HG03025 (cell line): ENCODE measurements around the gene CHST11.
A peak's percentile ranks its signal among the peaks of the same experiment; 100 is the strongest.
"Not testable (repeated sequence)": the region's sequence is repeated elsewhere in the genome, so short reads cannot be mapped to it uniquely, and the experiment has no call there.

Source experiments
- ATAC-seq: cut with Tn5 transposase; IDR thresholded peaks from one replicate; pipeline ENCODE4 v1.9.1; 2021; ENCODE audit warnings: mild to moderate bottlenecking, moderate library complexity; ENCODE audit not compliant: unreplicated experiment, low FRiP score

The CHST11 gene

DNA sequence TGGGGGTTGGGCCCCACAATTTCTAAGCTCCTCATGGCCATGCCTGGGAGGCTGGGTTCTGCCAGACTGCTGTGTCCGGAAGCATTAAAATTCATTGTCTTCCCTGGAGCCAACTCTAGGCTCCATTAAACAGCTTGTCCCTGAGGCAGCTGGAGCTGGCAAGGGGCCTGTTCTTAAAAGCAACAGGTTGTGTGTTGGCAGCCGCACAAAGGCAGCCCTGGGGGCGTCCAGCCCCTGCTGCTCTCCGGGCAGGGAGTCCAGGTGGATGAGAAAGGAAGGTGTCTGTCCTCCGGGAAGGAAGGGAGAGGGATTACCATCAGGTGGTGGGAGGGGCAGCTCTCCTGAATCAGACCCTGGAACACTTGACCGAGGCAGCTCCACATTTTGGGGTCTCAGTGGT, 98.9 kb downstream of the CHST11 start:
- no peak for ATAC-seq

DNA sequence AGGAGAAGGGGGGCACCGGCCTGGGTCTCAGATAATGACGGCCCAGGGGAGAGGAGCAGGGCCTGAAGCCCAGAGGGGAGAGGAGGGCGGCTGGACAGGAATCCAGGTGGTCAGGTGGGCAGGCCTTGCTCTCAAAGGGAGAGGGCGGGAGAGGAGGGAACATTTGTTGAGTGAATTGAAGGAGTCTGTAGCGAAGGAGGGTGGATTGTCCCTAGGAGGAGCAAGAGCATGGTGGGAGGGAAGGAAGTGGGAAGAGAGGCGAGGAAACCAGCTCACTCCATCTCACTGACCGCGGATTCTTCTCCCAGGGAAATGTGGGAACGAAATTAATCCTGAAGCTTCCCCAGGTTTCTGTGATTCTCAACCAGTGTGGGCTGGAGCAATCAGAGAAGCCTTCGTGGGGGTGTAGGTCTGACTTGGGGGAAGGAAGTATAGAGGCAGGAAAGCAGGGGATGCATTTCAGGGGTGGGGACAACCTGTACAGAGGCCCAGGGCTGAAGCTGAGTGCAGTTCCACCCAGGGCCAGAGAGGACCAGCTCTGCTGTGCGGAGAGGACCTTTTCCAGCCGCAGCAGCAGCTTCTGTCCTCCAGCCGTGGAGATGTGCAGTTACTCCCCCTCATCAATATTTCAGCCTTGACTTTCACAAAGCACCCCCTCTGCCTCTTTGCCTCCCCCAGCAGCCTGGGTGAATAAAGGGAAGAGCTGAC, 100.9 kb downstream of the CHST11 start:
- ATAC-seq: no peak

DNA sequence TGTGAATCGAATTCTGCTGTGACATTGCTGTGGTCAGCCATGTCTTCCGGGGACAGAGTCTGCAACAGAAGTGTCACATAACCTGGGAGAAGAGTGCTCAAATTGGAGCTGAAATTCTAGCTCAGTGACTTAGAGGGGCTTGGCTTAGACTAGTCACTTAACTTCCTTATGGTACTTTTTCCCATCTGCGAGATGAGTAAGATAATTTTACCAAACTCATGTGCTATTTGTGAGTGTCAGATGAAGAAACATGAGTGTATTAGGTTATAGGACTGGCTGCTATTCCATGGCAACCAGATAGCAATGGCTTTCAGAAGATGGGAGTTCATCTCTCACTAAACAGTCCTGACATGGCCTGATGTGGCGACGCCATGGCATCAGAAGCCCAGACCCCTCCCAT, 104.1 kb downstream of the CHST11 start:
- ATAC-seq: no peak

DNA sequence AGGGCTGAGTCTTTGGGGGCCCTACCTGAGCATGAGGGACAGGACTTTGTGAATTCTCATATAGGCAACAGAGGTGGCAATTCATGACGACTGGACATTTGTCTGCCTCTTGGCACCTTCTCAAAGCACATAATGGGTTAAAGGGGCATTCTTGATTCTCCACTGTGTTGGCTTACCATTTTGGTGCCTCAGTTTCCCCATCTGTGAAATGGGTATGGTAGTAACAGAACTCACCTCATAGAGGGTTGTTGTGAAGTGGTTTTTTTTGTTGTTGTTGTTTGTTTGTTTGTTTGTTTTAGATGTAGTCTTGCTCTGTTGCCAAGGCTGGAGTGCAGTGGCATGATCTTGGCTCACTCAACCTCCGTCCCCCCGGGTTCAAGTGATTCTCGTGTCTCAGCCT, 106.0 kb downstream of the CHST11 start:
- no peak for ATAC-seq

DNA sequence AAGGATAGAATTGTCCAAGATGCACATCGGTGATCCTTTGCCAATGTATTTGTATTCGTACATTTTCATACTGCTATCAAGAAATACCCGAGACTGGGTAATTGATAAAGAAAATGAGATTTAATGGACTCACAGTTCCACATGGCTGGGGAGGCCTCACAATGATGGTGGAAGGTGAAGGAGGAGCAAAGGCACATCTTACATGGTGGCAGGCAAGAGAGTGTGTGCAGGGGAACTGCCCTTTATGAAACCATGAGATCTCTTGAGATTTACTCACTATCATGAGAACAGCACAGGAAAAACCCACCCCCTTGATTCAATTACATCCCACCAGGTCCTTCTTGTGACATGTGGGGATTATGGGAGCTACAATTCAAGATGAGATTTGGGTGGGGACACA, 107.9 kb downstream of the CHST11 start:
- not testable (repeated sequence) for ATAC-seq

DNA sequence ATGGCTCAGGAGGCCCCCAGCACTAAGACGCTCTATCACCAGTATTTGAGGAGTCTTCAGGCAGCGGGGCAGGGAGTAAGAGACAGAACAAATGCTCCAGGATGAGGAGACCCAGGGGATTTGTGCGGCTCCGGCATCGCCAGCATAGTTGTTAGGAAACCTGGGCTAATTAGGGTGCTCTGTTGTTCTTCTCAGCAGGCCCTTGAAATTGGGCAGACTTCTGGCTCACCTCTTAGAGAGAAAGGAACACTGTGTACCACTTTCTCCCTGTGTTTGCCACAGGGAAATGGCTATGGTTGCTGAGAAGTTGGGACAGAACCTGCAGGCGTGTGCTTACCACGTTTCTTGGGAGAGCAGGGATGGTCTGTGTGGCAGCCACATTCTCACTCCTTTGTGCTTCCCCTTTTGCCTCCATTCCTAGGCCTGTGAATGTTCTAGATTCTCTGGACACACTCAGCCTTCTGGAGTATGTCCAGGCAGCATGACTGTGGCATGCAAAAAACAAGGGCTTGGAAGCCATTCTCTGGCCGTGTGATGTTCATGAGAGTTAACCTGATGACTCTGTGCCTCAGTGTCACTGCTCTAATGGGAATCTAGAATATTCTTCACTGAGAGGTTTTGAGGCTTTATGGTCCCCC, 109.0 kb downstream of the CHST11 start:
- ATAC-seq: no peak

DNA sequence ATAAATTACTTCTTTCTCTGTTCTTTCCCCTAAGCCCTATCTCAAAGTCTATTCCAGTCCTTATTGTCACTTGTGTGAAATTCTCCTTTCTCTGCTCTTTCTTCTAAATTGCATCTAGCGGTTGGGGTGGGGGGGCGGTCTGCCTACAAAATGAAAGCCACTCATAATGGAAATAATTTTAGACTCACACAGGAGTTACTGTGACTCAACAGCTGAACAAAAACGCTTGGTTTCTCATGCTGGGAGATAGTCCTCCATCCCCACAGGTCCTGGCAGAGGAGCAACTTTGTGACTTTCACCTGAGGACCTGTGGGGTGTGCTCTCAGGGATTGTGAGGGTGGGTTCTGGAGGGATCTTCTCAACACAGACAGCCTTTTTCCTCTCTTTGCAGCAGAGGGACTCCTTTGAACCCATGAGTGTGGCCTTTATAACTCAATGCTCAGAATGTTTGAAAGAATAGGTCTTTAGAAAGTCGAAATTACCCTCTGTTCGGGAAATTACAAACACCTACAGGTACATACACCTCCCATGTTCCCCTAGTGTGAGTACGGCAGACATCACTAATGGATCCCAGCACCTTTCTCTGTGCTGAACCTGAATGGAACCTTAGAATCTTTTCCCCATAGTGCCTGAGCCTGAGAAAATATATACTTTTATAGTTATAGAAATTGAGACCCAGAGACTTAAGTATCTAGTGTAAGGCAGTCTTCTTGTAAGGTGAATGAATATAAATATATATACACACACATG, 109.7 kb downstream of the CHST11 start:
- ATAC-seq: no peak

DNA sequence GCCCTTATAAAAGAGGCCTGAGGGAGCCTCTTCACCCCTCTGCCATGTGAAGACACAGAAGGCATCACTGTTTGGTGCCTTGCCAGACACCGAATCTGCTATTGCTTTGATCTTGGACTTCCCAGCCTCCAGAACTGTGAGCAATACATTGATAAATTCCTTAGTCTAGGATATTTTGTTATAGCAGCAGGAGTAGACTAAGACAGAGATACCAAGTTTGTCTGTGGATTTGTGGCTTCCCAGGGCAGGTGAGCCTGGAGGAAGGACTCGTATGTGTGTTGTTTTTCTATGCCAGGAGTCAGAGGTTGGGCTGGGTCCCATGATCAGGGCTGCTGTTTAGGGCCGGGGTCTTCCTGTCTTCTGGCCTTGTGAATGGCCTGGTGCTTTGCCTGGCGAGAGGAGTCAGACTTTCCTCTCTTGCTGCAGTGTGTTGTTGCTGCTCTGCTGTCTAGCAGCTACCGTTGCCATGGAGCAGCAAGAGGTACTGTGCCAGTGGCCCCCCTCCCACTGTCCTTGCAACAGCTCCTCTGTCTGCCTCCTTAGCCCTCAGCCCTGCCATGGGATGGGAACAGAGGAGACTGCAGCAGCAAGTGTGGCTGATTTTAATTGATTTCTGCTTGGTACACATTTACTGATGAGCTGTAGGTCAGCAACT, 111.2 kb downstream of the CHST11 start:
- ATAC-seq: no peak

DNA sequence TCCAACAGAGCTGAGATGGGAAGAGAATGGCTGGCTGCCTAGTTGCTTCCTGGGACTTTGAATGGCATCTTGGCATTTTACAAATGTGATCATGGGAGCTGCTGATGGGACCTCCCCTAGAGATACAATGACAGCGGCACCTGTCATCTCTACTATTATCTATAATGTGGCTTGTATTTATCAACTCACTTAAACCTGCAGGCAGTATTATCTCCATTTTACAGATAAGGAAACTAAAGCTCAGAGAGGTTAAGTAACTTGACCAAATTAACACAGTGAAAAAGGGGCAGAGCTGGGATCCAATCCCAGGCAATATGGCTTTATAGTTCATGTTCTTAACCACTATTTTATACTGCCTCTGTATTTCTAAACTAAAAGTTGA, 111.7 kb downstream of the CHST11 start:
- ATAC-seq: no peak

DNA sequence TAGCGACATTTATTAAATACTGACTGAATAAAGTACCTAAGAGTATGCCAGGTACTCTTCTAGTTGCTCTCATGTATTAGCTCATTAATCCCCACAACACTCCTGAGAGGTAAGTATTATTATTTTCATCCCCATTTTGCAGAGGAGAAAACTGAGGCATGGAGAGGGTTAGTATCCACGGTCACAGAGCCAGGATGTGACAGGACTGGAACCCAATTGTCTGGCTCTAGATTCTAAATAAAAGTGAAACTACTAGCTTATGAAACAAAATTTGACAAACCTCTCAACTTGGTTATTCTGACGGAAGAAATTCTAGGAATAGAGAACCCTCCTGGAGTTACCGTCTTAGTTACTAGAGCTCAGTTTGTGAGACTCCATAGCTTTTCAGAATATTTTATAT, 112.2 kb downstream of the CHST11 start:
- no peak for ATAC-seq

DNA sequence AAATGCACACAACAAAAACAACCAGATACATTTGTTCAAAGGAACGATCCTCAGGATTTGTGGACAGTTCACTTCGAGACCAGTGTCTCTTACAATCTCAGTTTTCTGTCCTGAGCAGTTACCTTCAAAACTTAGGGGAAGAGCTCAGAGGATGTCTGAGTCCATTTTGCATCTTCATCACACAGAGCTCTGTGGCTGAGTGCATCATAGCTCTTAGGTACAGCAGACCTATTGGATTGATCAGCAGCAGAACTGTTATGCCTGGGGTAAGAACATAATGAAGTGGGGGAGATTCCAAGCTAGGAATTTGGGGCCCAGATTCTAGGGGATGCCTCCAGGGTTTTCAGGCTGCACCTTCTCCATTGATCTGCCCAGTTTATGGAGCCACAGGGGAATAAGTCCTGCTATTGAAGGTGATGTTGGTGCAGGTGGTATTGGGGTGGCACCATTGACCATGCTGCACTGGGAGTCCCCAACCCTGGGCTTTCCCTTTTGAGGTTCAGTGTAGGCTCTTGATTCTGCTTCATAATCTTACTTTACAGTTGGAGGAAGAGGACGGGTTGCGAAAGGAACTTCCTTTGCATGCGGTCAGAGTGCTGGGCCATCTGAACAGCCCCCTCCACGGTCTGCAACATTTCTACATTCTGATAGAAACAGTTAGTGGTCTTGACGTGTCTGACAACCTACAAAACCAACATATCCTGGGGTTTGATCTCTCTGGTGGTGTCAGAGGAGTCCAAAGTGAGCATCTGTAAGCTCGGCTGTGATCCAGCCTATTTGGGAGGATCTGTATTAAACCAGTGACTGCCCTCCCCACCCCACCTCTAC, 112.8 kb downstream of the CHST11 start:
- ATAC-seq: peak; percentile 73

DNA sequence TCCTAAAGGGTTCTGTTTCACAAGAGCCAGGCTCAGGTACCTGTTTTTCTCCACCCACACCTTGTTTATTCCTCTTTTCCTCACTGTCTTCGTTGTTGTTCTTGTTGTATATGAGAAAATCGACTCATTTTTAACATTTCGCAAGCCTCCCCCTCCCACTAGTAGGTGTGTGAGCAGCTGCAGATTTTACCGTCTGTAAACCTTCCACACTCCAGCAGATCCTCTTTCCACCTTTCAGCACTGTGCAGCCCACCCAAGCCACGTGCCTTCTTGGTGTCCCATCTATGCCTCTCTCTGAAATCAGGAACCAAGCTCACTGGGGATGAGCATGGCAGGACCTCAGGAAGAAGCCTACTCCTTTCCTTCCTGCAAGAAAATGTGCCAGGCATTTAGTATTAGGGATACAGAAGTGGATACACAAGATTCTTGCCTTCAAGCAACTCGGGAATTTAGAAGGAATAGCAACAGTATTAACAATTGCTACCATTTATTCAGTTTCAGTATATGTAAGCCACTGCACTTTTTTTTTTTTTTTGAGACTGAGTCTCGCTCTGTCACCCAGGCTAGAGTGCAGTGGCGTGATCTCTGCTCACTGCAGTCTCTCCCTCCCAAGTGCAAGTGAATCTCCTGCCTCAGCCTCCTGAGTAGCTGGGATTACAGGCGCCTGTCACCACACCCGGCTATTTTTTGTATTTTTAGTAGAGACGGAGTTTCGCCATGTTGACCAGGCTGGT, 113.6 kb downstream of the CHST11 start:
- ATAC-seq: no peak

DNA sequence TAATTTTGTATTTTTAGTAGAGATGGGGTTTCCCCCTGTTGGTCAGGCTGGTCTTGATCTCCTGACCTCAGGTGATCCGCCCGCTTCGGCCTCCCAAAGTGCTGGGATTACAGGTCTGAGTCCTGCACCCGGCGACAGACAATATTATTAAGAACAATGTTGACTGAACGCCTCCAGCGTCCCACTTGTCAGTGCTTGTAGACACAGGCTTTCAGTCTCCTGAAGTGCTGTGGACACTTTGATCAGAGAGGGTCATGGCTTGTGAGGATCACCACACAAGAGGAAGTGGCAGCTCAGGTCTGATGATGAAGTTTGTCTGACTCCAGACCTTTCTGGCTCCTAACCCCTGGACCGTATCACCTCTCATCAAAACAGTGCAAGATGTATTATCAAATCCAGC, 114.6 kb downstream of the CHST11 start:
- ATAC-seq: no peak

DNA sequence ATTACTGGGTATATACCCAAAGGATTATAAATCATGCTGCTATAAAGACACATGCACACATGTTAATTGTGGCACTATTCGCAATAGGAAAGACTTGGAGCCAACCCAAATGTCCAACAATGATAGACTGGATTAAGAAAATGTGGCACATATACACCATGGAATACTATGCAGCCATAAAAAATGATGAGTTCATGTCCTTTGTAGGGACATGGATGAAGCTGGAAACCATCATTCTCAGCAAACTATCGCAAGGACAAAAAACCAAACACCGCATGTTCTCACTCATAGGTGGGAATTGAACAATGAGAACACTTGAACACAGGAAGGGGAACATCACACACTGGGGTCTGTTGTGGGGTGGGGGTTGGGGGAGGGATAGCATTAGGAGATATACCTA, 117.6 kb downstream of the CHST11 start:
- not testable (repeated sequence) for ATAC-seq

DNA sequence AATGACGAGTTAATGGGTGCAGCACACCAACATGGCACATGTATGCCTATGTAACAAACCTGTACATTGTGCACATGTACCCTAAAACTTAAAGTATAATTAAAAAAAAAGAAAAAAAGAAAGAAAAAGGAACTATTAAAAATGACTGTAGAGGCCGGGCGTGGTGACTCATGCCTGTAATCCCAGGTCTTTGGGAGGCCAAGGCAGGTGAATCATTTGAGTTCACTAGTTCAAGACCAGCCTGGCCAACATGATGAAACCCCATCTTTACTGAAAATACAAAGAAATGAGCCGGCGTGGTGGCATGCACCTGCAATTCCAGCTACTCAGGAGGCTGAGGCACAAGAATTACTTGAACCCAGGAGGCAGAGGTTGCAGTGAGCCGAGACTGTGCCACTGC, 118.0 kb downstream of the CHST11 start:
- not testable (repeated sequence) for ATAC-seq

DNA sequence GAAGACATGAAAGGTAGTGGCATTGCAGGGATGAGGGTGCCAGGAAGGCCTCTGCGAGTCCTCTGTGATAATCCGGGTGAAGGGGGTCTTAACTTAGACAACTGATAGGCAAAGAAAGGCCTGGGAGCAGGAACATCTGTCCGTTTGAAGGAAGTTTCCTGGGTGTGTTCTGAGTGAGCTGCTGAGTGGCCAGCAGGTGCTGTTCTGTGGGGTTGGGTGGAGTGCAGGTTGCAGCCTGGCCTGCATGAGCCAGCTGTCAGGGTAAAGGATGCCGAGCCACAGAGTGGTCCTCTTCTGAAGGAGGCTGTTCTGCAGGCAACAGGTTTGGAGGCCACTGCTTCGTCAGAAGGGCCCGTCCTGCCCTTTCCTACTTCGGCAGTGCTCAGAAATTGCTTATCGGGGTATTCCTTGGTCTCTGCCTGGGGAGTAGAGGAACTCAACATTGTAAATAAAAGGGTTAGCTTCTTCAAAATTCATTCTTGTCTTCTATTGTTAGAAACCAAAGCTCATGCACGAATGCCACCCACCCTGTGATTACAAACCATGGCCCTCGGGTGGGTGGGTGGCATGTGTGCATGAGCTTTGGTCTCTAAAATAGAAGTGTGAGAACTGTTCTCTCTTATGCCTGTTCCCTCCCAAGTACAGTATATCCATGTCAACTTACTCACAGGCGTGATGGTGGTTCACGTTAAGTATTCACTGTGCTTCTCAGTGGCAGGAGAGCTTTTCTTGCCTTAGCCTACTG, 118.9 kb downstream of the CHST11 start:
- no peak for ATAC-seq

DNA sequence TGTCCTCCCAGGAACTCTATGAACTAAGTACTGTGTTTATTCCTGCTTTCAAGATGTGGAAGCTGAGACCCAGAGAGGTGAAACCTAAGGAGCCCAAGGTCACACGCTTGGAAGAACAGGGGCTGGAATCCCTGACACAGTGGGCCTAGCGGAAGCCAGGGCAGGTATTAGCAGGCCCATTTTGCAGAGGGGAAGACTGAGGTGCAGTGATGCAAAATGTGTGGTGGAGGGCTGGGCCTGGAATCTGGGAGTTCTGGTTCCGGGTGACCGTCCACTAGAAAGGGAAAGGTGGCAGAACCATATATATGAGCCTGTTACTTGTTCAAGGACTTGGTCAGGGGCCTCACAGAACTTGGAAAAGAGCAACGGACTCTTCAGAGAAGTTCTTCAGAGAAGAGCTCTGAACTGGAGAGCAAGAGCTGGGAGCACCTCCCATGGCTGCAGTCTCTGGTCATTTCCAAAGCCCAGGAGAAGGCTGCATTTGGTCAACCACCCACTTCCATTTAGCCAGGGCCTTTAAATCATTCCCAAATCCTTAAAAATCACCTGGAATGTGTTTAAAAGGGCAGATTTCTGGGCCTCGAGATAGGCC, 119.5 kb downstream of the CHST11 start:
- no peak for ATAC-seq

DNA sequence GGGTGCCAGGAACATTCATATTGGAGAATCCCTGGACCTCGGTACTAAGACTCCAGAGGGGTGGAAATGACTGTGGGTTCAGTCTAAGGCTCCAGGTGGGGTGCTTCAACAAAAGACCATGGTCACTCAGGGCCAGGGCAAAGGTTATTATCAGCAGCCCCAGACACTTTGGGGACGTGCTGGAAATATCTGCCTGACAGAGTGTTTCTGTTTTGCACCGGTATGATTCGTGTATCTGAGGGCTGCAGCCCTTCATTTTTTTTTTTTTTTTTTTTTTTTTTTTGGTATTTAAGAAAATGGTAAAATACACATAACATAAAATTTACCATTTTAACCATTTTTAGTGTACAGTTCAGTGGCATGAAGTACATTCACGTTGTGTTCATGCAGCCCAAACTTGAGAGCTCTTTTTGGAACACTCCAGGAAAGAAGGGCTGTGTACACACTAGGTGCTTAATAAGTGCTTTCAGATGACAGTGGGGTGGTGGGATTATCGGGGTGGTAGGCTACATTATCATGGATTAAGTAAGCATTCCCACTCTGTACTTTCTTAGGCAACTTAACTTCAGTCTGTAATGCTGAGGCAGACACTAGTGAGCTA, 120.3 kb downstream of the CHST11 start:
- no peak for ATAC-seq
